GM12878 (cell line): ENCODE data around the gene AGRN.

Experiments
- CTCF ChIP-seq, 3 experiments: IDR thresholded peaks in 2 of 3; conservative IDR thresholded peaks in 1 of 3; 2 replicates each; pipeline ENCODE4 v1.5.1; 2011; ENCODE audit warnings: low read depth in 3 of 3, low read length in 3 of 3, mild to moderate bottlenecking in 3 of 3, control low read depth in 2 of 3, moderate library complexity in 2 of 3, inconsistent platforms in 1 of 3, mixed read lengths in 1 of 3; ENCODE audit not compliant: control insufficient read depth in 2 of 3, insufficient read depth in 1 of 3; ENCODE audit errors: extremely low read depth in 1 of 3
- GABPA ChIP-seq: IDR thresholded peaks from 2 replicates; pipeline ENCODE4 v1.6.1; 2014; ENCODE audit warnings: antibody characterized with exemption, low read depth, mild to moderate bottlenecking, inconsistent platforms
- GATAD2B ChIP-seq: fragments of 450-650 bp; conservative IDR thresholded peaks from 2 replicates; pipeline ENCODE4 v1.6.1; 2017; ENCODE audit warnings: low read depth, mild to moderate bottlenecking, moderate library complexity
- HDAC2 ChIP-seq: fragments of 200-600 bp; sonication (generic); IDR thresholded peaks from 2 replicates; pipeline ENCODE4 v1.6.1; 2017
- HDGF ChIP-seq: fragments of 450-650 bp; IDR thresholded peaks from 2 replicates; pipeline ENCODE4 v1.6.1; 2016; ENCODE audit warnings: antibody characterized with exemption
- MAX ChIP-seq: IDR thresholded peaks from 2 replicates; pipeline ENCODE4 v1.6.1; 2012; ENCODE audit warnings: low read depth, low read length, improper control_type of control experiment
- NR2C1 ChIP-seq: fragments of 450-650 bp; IDR thresholded peaks from 2 replicates; pipeline ENCODE4 v1.6.1; 2017; ENCODE audit warnings: antibody characterized with exemption, mild to moderate bottlenecking, moderate library complexity
- RAD21 ChIP-seq: IDR thresholded peaks from 2 replicates; pipeline ENCODE4 v1.6.1; 2011; ENCODE audit warnings: mild to moderate bottlenecking, low read depth, low read length, moderate library complexity; ENCODE audit not compliant: insufficient read depth
- SMC3 ChIP-seq: IDR thresholded peaks from 2 replicates; pipeline ENCODE4 v1.6.1; 2011; ENCODE audit warnings: low read length, improper control_type of control experiment, borderline replicate concordance
- STAT1 ChIP-seq: fragments of 450-650 bp; conservative IDR thresholded peaks from 2 replicates; pipeline ENCODE4 v1.6.1; 2014; ENCODE audit warnings: antibody characterized with exemption, mild to moderate bottlenecking
- YY1 ChIP-seq: IDR thresholded peaks from 2 replicates; pipeline ENCODE4 v1.6.1; 2011; ENCODE audit warnings: low read depth, mild to moderate bottlenecking, low read length
- ZNF24 ChIP-seq: fragments of 450-650 bp; IDR thresholded peaks from 2 replicates; pipeline ENCODE4 v1.6.1; 2017; ENCODE audit warnings: antibody characterized with exemption, mild to moderate bottlenecking
- TF ChIP-seq, protein P1 (sequence below): IDR thresholded peaks from 2 replicates; pipeline ENCODE4 v1.6.1; 2012; ENCODE audit warnings: mild to moderate bottlenecking, low read depth, low read length

DNA sequence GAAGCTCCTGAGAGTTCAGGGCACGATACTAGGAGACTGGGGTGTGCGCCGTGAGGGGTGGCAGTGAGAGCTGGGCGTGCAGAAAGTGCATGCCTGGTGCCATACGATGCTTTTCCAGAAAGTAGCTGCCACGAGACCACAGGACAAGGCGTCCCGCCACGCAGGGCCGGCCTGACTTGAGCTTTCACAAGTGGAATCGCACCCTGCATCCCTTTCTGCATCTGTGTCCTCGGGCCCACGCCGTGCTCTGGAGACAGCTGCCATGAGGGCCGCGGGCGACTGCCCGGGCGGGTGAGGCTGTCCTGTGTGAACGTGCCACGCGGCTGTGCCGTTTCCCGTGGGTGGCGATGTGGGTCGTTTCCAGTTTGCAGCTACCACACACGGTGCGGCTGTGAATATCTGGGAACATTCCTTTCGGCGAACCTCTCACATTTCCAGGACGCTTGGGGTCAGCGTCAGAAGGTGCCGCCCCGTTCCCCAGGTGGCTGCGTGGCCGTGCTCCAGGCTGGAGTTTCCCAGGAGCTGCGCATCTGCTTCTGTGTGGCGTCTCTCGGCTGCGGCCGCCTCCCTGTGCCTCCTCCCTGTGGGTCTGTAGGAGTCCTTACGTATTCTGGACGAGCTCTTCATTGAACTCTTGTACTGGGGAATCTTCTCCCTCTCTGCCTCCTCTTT is 37.0 kb upstream of the AGRN start:
- TF ChIP-seq CTCF (IDR thresholded peaks at IDR 0.05 in 2 of 3, conservative IDR thresholded peaks at IDR 0.05 in 1 of 3; ENCODE audit: control insufficient read depth in 2 of 3, extremely low read depth in 1 of 3, insufficient read depth in 1 of 3, low read depth in 3 of 3, low read length in 3 of 3) (no peak), NR2C1 (no peak), HDGF (no peak), GATAD2B (no peak), RAD21 (no peak), YY1 (no peak), ZNF24 (no peak), MAX (no peak), SMC3 (no peak), STAT1 (no peak), HDAC2 (no peak), GABPA (no peak)
- TF ChIP-seq, protein P1, sequence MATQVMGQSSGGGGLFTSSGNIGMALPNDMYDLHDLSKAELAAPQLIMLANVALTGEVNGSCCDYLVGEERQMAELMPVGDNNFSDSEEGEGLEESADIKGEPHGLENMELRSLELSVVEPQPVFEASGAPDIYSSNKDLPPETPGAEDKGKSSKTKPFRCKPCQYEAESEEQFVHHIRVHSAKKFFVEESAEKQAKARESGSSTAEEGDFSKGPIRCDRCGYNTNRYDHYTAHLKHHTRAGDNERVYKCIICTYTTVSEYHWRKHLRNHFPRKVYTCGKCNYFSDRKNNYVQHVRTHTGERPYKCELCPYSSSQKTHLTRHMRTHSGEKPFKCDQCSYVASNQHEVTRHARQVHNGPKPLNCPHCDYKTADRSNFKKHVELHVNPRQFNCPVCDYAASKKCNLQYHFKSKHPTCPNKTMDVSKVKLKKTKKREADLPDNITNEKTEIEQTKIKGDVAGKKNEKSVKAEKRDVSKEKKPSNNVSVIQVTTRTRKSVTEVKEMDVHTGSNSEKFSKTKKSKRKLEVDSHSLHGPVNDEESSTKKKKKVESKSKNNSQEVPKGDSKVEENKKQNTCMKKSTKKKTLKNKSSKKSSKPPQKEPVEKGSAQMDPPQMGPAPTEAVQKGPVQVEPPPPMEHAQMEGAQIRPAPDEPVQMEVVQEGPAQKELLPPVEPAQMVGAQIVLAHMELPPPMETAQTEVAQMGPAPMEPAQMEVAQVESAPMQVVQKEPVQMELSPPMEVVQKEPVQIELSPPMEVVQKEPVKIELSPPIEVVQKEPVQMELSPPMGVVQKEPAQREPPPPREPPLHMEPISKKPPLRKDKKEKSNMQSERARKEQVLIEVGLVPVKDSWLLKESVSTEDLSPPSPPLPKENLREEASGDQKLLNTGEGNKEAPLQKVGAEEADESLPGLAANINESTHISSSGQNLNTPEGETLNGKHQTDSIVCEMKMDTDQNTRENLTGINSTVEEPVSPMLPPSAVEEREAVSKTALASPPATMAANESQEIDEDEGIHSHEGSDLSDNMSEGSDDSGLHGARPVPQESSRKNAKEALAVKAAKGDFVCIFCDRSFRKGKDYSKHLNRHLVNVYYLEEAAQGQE, result no peak
